ENCODE data around the gene TINCR. TPM values are rescaled to one million over a fixed set of nuclear protein-coding genes. Genes with fewer than 3 reads are reported as not detected.

TINCR gene
- total RNA-seq, 4 donors from 2014 or later, result 0.35 to 0.64 (median 0.44) TPM

- no peak for ATAC-seq
- H3K4me3 ChIP-seq, result no peak overlapping the region
- H3K27me3 ChIP-seq, result peaks cover 5% of the 10 kb centered on the region
- no peaks in the 10 kb centered on the region for H3K36me3 ChIP-seq
- peaks cover 0 to 34% (median 0%) of the 10 kb centered on the region in 3 donors for H3K9me3 ChIP-seq
- WGBS, 2 donors (ENCODE audit: low coverage in 1 of 2), result 56 to 95% methylated on average over 2 to 4 of the region's 5 CpGs
- TF ChIP-seq POLR2AphosphoS5 (IDR thresholded peaks at IDR 0.05) (no peak), EP300 (IDR thresholded peaks at IDR 0.05) (no peak), POLR2A (IDR thresholded peaks at IDR 0.05) (no peak), CTCF (IDR thresholded peaks at IDR 0.05) (no peak)
- H3K4me1 ChIP-seq, result no peaks in the 10 kb centered on the region
- H3K27ac ChIP-seq, result no peak overlapping the region
Observed at GRCh38 chr19:5515737-5516136, 52.0 kb downstream of the TINCR start.

- no peak for ATAC-seq
- peaks cover 5% of the 10 kb centered on the region for H3K27me3 ChIP-seq
- no peak overlapping the region for H3K4me3 ChIP-seq
- no peak for TF ChIP-seq POLR2A (IDR thresholded peaks at IDR 0.05)
- TF ChIP-seq POLR2AphosphoS5 (IDR thresholded peaks at IDR 0.05), result no peak
- TF ChIP-seq CTCF (IDR thresholded peaks at IDR 0.05), result no peak
- TF ChIP-seq EP300 (IDR thresholded peaks at IDR 0.05), result no peak
- no peak overlapping the region for H3K27ac ChIP-seq
- peaks cover 0 to 26% (median 0%) of the 10 kb centered on the region in 3 donors for H3K9me3 ChIP-seq
- WGBS, 2 donors (ENCODE audit: low coverage in 1 of 2), result 50 to 67% methylated on average over 2 to 3 of the region's 3 CpGs
- no peaks in the 10 kb centered on the region for H3K36me3 ChIP-seq
- no peaks in the 10 kb centered on the region for H3K4me1 ChIP-seq
Observed at GRCh38 chr19:5514001-5514400, 53.8 kb downstream of the TINCR start.

- Histone ChIP-seq H3K4me1 (no peaks in the 10 kb centered on the region), H3K27me3 (peaks cover 5% of the 10 kb centered on the region), H3K4me3 (no peak overlapping the region), H3K9me3 (peaks cover 0 to 26% (median 0%) of the 10 kb centered on the region in 3 donors), H3K36me3 (no peaks in the 10 kb centered on the region), H3K27ac (no peak overlapping the region)
- WGBS, 2 donors (ENCODE audit: low coverage in 1 of 2), result 72 to 90% methylated on average over 4 to 8 of the region's 23 CpGs
- TF ChIP-seq POLR2A (IDR thresholded peaks at IDR 0.05) (no peak), POLR2AphosphoS5 (IDR thresholded peaks at IDR 0.05) (no peak), CTCF (IDR thresholded peaks at IDR 0.05) (no peak), EP300 (IDR thresholded peaks at IDR 0.05) (no peak)
- ATAC-seq, result no peak
Observed at GRCh38 chr19:5512715-5513114, 55.0 kb downstream of the TINCR start.

Small RNA genes within 50 kb of the gene (small RNA-seq; reads per million reads assigned to genes)
- gene SNRPEP4, result 0 reads per million in 4 donors

Other genes starting within 250 kb of the TINCR start
- 100 to 1,000 TPM; 142 to 244 (median 223) TPM for gene PTPRS, start 227.1 kb downstream of the TINCR start, total RNA-seq
- not detected for gene ZNRF4, start 112.5 kb downstream of the TINCR start, total RNA-seq
- gene SAFB2, start 54.8 kb upstream of the TINCR start, total RNA-seq, result 10 to 100 TPM; 25.3 to 81.6 (median 41.6) TPM
- gene SAFB, start 55.1 kb upstream of the TINCR start, total RNA-seq, result 10 to 100 TPM; 39.7 to 73.6 (median 65.2) TPM
- gene MICOS13, start 112.6 kb upstream of the TINCR start, total RNA-seq, result 10 to 100 TPM; 29.7 to 60.6 (median 50.7) TPM
- gene HSD11B1L, start 113.1 kb upstream of the TINCR start, total RNA-seq, result 10 to 100 TPM; 11.2 to 22.9 (median 18.9) TPM
- 1,000 to 10,000 TPM in 1 of 4 donors, 100 to 1,000 TPM in 3; 393 to 1,204 (median 723) TPM for gene RPL36, start 122.3 kb upstream of the TINCR start, total RNA-seq
- gene LONP1, start 152.2 kb upstream of the TINCR start, total RNA-seq, result 10 to 100 TPM; 44.5 to 73.2 (median 64.1) TPM
- gene CATSPERD, start 152.7 kb upstream of the TINCR start, total RNA-seq, result under 1 TPM in 2 of 4 donors, not detected in 2; 0.27 to 0.47 TPM
- gene PRR22, start 216.8 kb upstream of the TINCR start, total RNA-seq, result under 1 TPM in 1 of 4 donors, not detected in 3; 0.40 TPM
- 10 to 100 TPM; 14.1 to 39.4 (median 22.6) TPM for gene DUS3L, start 223.2 kb upstream of the TINCR start, total RNA-seq
- gene NRTN, start 237.1 kb upstream of the TINCR start, total RNA-seq, result 10 to 100 TPM in 2 of 4 donors, 1 to 10 TPM in 2; 3.6 to 27.2 (median 14.6) TPM

Data from gastroesophageal sphincter (tissue), 4 donors.